Embryonic facial prominence (tissue), 1 donor: Measurements from ENCODE around the gene SPTY2D1.
"Not testable (repeated sequence)": the region's sequence is repeated elsewhere in the genome, so short reads cannot be mapped to it uniquely, and the experiment has no call there.

Source experiments
- DNase-seq: peaks from one replicate; pipeline ENCODE4 v3.0.0-alpha.2; 2016; ENCODE audit errors: extremely low spot score

SPTY2D1 gene

DNA sequence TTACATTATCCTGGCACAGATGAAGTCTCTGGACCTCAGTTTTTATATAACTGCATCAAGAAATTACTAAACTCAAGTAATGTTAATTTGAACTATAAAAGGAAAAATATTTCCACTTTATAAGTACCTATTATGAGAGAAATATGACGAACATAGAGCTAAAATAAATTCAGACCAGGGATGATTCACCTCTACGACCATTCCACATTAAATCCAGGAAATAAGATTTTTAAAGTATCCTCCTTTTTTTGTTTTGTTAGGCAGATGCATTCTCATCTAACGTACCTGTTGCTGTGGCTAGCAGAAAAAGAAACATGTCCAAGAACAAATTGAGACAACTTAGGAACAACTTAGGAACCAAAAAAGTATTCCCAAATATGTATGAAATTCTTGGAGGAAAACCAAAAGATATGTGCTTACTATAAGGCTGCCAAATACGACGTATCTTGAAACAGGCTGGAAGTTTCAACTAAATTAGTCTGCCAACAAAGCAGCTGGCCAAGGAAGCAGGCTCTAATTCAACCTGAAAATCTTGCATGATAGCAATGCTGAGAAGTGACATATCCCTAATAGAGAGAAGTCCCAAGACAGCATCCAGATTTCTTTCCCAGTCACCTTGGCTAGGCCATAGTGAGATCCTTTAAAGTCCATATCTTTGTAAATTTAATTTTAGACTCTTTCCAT is 15.7 kb downstream of the SPTY2D1 start:
- no peak for DNase-seq

DNA sequence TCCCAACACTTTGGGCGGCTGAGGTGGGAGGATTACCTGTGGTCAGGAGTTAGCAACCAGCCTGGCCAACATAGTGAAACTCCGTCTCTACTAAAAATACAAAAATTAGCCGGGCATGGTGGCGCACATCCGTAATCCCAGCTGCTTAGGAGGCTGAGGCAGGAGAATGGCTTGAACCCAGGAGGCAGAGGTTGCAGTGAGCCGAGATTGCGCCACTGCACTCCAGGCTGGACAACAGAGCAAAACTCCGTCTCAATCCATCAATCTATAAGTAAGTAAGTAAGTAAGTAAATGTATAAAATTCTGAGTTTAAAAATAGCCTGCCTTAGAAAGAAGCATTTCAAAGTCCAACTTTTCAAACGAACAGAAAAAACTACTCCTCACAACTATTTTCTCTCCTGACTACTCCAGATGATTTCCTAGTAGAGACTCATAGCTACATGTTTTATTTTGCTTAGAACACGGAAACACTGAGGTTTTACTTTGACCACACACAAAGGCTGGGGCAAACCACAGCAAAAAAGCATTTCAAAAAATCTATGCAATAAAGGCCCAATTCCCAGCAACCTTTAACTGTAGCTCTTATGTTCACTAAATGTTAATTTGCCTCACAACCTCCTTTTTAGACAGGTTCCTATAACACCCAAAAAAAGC is 16.3 kb downstream of the SPTY2D1 start:
- DNase-seq: no peak

DNA sequence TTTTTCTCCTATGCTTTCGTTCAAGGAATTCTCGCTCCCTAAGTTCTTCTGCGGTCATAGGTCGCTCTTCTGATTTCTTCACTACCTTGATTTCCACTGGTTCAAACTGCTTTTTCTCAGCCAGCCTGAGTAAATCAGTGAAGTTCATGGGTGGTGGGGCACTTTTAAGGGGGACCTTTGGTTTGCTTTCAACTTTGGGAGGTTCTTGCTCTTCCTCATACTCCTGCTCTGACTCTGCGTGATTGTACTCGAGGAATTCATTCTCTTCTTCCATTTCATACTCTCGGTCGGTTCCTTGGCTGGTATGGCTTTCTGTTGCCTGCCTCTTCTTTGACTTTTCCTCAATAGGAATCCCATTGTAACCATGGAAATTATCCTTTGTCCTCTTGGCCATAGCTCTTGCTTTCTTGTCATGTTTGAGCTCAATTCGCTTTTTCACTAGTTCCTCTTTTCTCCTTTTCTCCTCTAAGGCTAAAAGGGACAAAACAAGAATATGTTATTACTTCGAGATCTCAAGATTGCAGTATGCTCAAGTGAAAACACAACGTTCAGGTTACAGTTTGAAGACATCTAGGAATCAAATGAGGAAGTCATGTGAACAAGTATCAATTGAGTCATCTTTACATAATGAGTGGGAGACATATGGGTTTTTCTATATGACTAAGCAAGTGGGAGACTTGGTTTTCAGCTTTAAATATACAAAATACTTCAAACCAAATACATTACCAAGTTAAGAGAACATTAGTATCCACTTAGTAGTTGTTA is 18.3 kb downstream of the SPTY2D1 start:
- DNase-seq: no peak

DNA sequence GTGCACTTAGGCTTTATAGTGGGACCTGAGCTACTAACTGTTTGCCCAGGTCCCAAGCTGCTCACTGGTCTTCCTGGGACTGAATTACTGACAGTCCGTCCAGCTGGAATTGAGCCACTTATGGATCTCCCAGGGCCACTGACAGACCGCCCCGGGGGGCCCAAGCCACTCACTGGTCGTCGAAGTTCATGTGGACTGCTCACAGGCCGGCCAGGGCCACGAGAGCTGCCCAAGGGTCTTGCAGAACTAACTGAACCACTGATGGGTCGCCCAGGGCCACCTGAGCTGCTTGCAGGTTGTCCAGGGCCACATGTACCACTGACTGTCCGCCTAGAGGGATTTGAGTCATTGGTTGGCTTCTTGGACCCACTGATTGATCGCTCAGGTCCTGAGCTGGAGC is 19.5 kb downstream of the SPTY2D1 start:
- no peak for DNase-seq

DNA sequence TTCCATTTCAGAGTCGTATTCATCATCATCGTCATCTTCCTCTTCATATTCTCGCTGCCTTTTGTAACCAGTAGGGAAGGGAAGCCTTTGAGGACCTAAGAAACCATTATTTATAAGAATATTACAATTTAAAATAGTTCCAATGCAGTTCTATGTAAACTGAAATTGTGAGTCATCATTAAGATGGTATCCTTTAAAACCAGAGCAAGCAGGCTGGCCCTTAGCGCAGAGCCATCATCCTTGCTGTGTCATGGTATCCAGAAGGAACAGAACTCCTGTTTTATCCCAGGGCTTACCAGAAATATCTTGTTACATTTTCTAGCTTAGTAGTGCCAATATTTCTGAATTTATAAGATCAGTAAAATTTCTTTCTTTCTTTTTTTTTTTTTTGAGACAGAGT is 21.7 kb downstream of the SPTY2D1 start:
- no peak for DNase-seq

DNA sequence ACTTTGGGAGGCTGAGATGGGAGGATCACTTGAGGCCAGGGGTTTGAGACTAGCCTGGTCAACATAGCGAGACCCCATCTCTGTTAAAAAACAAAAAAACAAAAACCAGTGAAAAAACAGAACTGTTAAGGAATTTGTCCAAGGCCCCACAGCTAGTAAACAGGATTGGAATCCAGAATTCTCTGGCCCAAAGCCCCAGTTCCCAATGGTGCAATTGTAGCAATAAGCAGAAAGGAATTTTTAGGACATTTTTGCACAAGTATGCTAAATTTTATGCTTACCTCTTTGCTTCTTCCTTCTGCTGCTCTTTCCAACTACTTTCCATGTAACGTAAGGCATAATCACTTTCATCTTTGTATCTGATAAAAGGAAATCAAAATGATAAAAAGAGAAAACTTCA is 22.9 kb downstream of the SPTY2D1 start:
- no peak for DNase-seq

DNA sequence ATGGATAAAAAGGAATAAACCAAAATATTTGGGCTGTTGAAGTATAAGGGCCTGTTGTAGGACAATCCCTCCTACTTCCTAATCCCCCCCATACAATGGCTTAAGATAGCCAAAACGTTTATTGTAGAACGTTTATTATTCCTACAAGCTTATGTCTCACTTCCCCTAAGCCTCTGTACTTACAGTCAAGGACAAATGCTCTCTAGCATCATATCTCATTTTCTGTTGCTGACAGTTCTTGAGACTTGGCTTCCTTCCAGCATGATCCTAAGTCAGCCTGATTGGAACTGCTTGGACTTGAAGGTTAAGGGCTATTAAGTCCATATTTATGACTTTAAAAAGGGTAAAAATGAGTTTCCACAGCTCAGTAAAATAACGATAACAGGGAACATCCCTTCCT is 25.8 kb downstream of the SPTY2D1 start:
- no peak for DNase-seq

DNA sequence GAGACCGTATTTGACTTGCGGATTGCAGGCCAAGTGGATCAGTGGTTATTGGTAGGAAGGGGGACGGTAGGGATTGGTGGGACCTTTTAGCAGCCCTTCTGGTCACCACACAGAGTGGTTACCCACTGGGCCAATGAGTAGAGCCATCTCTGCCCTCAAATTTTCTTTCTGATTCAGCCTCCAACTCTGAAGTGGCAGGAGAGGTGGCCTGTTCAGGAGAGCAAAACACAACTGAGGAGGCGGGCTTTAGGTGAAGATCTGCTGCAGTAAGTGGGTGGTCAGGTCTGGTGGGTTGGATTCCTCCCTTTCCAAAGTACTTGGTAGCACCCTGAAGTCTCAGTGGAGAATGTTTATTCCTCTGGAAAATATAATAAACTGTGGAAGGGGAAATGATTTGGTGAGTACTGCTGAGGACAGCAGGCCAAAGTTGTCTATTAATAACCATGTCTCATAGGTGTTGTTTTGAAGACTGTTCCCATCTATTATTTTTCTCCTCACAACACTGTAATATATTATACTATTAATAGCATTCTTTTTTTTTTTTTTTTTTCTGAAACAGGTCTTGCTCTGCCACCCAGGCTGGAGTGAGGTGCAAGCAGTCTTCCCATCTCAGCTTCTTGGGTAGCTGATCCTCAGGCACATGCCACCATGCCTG is 33.1 kb downstream of the SPTY2D1 start:
- no peak for DNase-seq

DNA sequence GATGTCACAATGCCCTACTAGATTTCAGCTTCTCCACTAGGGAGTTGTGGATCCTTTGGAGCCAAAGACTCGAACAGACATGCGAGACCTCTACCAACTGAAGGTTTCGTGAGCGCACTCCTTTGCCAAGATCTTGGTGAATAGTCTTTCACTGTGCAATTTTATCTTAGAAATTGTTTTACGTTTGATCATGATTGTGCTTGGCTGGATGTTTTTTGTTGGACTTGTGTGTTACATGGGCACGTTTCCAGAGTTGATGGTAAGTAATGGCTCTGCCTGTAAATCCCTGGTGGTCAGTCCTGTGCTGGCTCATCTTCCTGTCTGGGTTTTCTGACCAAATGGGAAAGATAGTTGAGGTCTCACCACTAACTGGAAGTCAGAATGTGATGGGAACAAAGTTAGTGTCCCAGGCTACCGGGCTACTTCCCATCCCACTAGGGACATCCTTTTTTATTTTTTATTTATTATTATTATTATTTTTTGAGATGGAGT is 34.4 kb downstream of the SPTY2D1 start, which contains the start of gene MISFA:
Gene MISFA, plus strand, starts transcription at position 51 of the 492 bp plus-strand sequence. Its CDS starts 140 bp downstream, at position 191.
- DNase-seq: no peak

DNA sequence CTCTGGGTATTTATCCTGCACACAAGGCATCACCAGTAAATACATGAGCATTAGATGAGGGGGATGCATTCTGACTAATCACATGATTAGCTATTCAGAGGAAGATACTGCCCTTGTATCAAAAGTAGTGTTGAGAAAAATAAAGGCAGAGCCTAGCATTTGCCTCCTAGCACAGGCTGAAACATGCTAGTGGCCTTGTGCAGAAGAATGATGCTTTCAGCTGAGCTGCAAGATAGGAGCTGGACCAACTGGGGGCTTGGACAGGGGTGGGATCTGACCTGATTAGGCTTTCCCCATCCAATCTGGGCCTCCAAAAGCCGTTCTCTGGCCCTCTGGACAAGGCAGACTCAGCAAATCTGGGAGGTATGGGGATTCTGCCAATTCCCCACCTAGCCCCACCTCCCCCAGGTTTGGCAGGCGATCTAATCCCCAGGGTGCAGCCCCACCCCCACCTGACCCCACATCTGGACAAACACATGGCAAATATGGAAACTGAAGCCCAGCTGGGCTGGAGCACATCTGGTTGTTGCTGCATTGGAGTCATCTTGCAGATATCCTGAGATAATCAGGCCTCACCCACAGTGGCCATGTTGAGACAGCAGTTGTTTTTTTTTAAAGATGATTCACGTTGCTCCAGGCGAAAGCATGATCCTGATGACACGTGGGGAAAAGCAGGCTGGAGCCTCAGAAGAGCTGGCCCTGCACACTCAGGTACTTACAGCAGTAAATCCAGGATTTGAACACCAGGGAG is 39.0 kb downstream of the SPTY2D1 start:
- DNase-seq: no peak

DNA sequence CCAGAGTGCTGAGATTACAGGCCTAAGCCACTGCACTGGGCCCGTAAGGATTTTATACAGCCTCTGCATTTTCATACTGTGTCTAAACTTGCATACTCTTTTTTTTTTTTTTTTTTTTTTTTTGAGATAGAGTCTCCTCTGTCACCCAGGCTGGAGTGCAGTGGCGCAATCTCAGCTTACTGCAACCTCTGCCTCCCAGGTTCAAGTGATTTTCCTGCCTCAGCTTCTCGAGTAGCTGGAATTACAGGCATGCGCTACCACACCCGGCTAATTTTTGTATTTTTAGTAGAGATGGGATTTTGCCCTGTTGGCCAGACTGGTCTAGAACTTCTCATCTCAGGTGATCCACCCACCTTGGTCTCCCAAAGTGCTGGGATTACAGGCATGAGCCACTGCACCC is 40.1 kb downstream of the SPTY2D1 start:
- DNase-seq: not testable (repeated sequence)

DNA sequence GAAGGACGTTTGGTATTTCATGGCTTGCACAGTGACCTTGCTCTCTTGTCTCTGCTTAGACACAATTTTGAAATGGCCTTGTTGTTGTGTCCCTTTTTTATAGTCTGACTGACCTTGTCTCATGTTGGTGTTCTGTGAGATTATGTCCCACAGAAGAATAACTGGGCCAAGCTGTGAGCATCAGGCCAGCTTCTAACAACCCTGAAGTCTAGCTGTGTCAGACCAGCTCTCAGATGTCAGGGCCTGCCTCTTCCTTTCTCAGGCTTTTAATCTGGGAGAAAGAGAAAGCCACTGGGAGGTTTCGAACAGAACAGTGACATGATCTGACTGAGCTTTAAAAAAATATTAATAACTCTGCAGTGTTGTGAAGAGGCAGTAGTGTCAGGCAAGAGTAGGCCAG is 43.6 kb downstream of the SPTY2D1 start:
- no peak for DNase-seq

DNA sequence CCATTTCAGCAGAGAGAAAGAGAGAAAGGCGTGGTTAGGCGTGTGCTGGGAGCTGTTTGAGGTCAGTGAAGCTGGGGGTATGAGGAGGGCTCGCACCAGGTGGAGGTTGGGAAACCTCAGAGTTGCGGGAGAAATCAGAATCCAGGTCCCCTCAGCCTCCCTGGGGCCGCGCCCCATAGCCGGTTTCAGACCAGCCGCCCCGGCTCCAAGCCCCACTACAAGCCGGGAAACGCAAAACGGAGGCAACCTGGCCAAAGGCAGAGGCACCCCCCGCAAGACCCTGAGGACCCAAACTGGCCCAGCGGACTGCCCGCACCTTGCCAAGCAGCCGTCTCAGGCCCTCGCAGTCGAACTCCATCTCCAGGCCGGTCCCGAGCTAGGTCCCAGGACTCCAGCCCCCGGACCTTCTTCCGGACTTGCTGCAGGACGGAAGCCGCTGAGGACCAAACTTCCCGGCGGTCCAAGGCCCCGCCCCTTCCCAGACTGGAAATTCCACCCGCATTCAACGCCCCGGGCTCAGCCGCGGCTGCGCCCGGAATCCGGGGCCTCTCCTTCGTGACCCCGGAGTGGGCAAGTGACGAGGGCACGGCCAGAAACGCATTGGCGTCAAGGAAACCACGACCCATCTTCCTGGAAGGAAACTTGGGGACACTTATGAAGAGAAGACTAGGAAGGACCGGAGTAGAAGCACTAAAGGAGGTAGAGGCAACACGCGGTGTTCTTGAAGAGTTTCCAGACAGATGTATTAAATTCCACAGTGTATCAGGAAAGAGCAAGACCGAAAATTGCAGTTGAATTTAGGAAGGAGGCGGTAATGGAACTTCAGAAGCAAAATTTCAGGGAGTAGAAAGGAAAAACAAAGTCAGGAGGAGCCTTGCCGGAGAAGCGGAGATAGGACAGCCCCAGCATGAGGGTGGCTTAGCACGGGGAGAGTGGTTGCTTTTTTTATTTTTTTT is 45.6 kb downstream of the SPTY2D1 start, which contains the start of gene UEVLD:
Gene UEVLD, minus strand, starts transcription at position 438 of the 956 bp plus-strand sequence. Its CDS starts 80 bp downstream, at position 358.
- DNase-seq: peak; percentile 54

DNA sequence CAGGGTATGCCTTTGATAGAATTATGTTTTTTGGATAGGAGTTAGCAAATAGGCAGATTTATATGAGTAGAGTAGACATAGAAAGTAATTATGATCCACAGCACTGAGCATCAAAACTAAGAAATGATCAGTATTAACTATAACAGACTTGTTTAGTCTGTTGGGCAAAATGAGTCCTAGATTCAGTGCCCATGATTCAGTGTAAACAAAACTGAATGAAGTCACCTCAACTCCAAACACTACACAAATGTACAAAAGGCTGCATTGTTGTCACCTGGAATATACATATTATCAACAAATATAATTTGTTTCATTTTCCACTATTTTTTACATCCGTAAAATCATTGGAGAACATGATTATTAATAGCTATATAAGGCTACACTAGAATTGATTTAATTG is 52.3 kb downstream of the SPTY2D1 start:
- no peak for DNase-seq

DNA sequence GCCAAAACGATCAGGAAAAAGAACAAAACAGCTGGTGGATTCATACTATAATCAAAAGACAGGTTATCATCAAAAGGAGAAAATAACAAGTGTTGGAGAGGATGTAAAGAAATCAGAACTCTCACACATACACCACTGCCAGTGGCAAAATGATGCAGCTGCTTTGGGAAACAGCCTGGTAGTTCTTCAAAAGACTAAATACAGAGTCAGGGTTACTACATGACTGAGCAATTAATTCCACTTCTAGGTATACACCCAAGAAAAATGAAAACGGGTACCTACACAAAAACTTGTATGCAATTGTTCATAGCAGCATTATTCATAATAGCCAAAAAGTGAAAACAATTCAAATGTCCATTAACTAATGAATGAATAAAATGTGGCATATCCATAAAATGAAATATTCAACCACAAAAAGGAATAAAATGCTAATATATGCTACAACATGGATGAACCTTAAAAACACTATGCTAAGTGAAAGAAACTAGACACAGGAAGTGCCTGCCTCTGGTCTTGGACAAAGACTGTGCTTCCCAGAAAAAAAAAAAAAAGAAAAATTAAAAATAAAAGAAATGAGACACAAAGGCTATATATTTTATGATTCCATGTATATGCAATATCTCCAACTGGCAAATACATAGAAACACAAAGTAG is 53.9 kb downstream of the SPTY2D1 start:
- no peak for DNase-seq

DNA sequence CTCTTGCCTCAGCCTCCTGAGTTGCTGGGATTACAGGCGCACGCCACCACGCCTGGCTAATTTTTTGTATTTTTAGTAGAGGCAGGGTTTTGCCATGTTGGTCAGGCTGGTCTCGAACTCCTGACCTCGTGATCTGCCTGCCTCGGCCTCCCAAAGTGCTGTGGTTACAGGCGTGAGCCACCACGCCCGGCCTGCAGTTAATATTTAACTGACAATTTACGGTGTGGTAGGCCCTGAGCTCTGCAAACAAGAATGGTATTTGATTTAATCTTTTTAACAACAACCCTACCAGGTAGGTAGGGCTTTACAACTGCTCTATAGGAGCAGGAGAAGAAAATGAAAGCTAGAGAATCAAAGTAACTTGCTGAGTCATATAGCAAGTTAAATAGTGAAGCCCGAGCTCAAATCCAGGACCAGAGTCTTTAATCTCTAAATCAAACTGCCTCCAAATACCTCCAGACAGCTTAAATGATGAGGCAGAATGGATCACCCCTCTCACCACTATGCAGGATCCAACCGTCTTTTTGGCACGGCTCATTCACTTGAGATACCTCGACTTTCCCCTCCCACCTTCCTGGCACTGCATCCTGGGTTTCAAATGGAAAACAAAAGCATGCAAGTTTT is 55.1 kb downstream of the SPTY2D1 start:
- no peak for DNase-seq

DNA sequence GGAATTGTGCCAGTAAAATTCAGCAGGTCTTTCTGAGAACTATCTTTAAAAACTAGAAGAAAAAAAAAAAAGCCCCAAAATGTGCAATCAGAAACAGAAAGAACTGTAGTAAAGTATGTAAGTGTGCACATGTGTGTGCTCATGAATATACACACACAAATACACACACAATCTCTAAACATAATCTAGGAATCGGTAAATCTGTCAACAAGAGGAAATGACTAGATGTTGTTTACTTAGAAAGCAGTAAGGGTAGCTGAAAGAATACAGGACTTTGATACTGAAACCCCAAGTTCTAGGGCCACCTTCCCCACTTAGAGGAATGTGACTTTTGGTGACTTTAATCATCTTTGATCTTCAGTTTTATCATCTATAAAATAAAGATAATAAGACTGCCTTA is 58.8 kb downstream of the SPTY2D1 start:
- no peak for DNase-seq

DNA sequence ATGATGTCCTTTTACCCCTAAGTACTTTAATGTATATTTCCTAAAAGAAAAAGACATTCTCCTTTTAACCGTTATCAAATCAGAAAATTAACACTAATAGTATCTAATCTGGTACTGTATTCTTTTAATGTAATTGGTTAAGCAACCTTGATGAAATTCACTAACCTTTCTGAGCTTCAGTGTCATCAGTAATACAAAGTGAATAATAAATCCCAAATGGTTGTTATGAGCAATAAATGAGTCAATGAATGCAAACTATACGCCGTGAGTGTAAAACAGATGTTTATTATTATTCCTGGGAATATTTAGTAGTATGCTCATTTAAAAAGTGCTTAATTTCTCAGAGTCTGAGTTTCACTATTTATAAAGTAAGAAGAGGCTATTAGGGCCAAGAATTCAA is 67.1 kb downstream of the SPTY2D1 start:
- no peak for DNase-seq

DNA sequence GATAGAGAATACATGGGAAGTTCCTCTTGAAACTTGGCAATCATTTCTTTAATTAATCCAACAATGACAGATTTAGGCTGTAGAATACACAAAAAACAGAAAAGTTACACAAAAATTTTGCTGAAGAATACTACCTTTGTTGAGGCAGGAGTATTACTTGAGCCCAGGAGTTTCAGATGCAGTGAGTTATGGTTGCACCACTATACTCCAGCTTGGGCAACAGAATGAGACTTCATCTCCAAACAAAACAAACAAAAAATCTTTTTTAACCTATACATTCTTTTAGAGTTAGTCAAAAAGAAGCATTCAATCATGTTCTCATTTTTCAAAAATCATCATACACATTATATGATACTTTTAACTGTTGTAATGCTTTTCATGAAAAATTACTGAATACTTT is 67.7 kb downstream of the SPTY2D1 start:
- DNase-seq: no peak
